Measurements from ENCODE around the gene CUL4B. TPM values are rescaled to one million over a fixed set of nuclear protein-coding genes. Genes with fewer than 3 reads are reported as not detected.
"Not testable (repeated sequence)": the region's sequence is repeated elsewhere in the genome, so short reads cannot be mapped to it uniquely, and the experiment has no call there.

CUL4B gene
- total and polyA plus RNA-seq, 4 donors = 6.0 to 24.9 (median 12.7) TPM

DNA sequence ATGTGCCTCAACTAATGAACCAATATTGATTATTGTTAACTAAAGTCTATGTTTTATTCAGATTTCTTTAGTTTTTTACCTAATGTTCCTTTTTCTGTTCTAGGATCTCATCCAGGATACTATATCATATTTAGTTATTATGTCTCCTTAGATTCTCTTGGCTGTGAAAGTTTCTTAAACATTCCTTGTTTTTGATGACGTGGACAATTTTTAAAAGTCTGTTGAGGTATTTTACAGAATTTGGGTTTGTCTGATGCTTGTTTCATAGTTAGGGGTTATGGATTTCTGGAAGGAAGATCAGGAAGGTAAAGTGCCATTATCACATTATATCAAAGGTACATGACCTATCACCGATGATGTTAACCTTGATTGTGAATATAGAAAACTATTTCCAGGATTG, 24.9 kb upstream of the CUL4B start:
- no peak overlapping the region for H3K27ac ChIP-seq (ENCODE audit: low read depth in 1 of 2, low read length in 2 of 2)
- WGBS = 95% methylated on average over 2 of the region's 2 CpGs

GRCh38 chrX:120575379-120576114, 14.8 kb upstream of the CUL4B start:
- Histone ChIP-seq H3K27ac (ENCODE audit: low read depth in 1 of 2, low read length in 2 of 2) (no peak overlapping the region), H3K4me1 (ENCODE audit: control insufficient read depth in 4 of 4, insufficient read depth in 4 of 4, low read length in 3 of 4) (no peaks in the 10 kb centered on the region), H3K27me3 (ENCODE audit: control insufficient read depth in 4 of 4, insufficient read depth in 4 of 4, low read length in 3 of 4) (no peaks in the 10 kb centered on the region), H3K9ac (ENCODE audit: low read depth in 1 of 2, low read length in 2 of 2) (no peak overlapping the region), H3K36me3 (ENCODE audit: control insufficient read depth in 4 of 4, insufficient read depth in 3 of 4, low read depth in 1 of 4, low read length in 3 of 4) (no peaks in the 10 kb centered on the region), H3K4me3 (ENCODE audit: low read depth in 1 of 3, low read length in 3 of 3) (no peak overlapping the region), H3K9me3 (ENCODE audit: control insufficient read depth in 4 of 4, low read length in 3 of 4) (no peaks in the 10 kb centered on the region)
- no peak for DNase-seq (ENCODE audit: low spot score)
- 86% methylated on average over 18 of the region's 18 CpGs for WGBS
- TF ChIP-seq FOXA1 (IDR thresholded peaks at IDR 0.05) = no peak
- no peak for TF ChIP-seq NR2F2 (IDR thresholded peaks at IDR 0.05)
- no peak for TF ChIP-seq HNF4A (conservative IDR thresholded peaks at IDR 0.05)
- no peak for TF ChIP-seq FOXA2 (IDR thresholded peaks at IDR 0.05)
- TF ChIP-seq, protein P1, sequence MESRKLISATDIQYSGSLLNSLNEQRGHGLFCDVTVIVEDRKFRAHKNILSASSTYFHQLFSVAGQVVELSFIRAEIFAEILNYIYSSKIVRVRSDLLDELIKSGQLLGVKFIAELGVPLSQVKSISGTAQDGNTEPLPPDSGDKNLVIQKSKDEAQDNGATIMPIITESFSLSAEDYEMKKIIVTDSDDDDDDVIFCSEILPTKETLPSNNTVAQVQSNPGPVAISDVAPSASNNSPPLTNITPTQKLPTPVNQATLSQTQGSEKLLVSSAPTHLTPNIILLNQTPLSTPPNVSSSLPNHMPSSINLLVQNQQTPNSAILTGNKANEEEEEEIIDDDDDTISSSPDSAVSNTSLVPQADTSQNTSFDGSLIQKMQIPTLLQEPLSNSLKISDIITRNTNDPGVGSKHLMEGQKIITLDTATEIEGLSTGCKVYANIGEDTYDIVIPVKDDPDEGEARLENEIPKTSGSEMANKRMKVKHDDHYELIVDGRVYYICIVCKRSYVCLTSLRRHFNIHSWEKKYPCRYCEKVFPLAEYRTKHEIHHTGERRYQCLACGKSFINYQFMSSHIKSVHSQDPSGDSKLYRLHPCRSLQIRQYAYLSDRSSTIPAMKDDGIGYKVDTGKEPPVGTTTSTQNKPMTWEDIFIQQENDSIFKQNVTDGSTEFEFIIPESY (IDR thresholded peaks at IDR 0.05) = no peak
- no peak for TF ChIP-seq CTCF (IDR thresholded peaks at IDR 0.05; ENCODE audit: low read depth, low read length, missing input control)
- no peak for TF ChIP-seq RAD21 (IDR thresholded peaks at IDR 0.05)
- TF ChIP-seq HNF4G (IDR thresholded peaks at IDR 0.05) = no peak
- TF ChIP-seq MAX (IDR thresholded peaks at IDR 0.05) = no peak
- no peak for TF ChIP-seq YY1 (IDR thresholded peaks at IDR 0.05)

More for the DNA sequence above, 24.9 kb upstream of the CUL4B start:
- TF ChIP-seq HNF4A (conservative IDR thresholded peaks at IDR 0.05) = no peak
- TF ChIP-seq, protein P2, sequence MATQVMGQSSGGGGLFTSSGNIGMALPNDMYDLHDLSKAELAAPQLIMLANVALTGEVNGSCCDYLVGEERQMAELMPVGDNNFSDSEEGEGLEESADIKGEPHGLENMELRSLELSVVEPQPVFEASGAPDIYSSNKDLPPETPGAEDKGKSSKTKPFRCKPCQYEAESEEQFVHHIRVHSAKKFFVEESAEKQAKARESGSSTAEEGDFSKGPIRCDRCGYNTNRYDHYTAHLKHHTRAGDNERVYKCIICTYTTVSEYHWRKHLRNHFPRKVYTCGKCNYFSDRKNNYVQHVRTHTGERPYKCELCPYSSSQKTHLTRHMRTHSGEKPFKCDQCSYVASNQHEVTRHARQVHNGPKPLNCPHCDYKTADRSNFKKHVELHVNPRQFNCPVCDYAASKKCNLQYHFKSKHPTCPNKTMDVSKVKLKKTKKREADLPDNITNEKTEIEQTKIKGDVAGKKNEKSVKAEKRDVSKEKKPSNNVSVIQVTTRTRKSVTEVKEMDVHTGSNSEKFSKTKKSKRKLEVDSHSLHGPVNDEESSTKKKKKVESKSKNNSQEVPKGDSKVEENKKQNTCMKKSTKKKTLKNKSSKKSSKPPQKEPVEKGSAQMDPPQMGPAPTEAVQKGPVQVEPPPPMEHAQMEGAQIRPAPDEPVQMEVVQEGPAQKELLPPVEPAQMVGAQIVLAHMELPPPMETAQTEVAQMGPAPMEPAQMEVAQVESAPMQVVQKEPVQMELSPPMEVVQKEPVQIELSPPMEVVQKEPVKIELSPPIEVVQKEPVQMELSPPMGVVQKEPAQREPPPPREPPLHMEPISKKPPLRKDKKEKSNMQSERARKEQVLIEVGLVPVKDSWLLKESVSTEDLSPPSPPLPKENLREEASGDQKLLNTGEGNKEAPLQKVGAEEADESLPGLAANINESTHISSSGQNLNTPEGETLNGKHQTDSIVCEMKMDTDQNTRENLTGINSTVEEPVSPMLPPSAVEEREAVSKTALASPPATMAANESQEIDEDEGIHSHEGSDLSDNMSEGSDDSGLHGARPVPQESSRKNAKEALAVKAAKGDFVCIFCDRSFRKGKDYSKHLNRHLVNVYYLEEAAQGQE (IDR thresholded peaks at IDR 0.05) = no peak
- no peak for TF ChIP-seq RAD21 (IDR thresholded peaks at IDR 0.05)
- TF ChIP-seq GABPA (IDR thresholded peaks at IDR 0.05 in 1 of 2, conservative IDR thresholded peaks at IDR 0.05 in 1 of 2) = no peak
- no peak for TF ChIP-seq CTCF (IDR thresholded peaks at IDR 0.05; ENCODE audit: low read depth, low read length, missing input control)
- no peak for TF ChIP-seq SP1 (IDR thresholded peaks at IDR 0.05)
- TF ChIP-seq YY1 (IDR thresholded peaks at IDR 0.05) = no peak
- Histone ChIP-seq H3K9ac (ENCODE audit: low read depth in 1 of 2, low read length in 2 of 2) (no peak overlapping the region), H3K9me3 (ENCODE audit: control insufficient read depth in 4 of 4, low read length in 3 of 4) (no peaks in the 10 kb centered on the region), H3K4me3 (ENCODE audit: low read depth in 1 of 3, low read length in 3 of 3) (no peak overlapping the region), H3K27me3 (ENCODE audit: control insufficient read depth in 4 of 4, insufficient read depth in 4 of 4, low read length in 3 of 4) (no peaks in the 10 kb centered on the region), H3K36me3 (ENCODE audit: control insufficient read depth in 4 of 4, insufficient read depth in 3 of 4, low read depth in 1 of 4, low read length in 3 of 4) (peaks cover 0 to 2% (median 0%) of the 10 kb centered on the region in 4 donors), H3K4me1 (ENCODE audit: control insufficient read depth in 4 of 4, insufficient read depth in 4 of 4, low read length in 3 of 4) (no peaks in the 10 kb centered on the region)
- DNase-seq (ENCODE audit: low spot score) = no peak

- not testable (repeated sequence) for H3K4me1 ChIP-seq (ENCODE audit: control insufficient read depth in 4 of 4, insufficient read depth in 4 of 4, low read length in 3 of 4); H3K9ac ChIP-seq (ENCODE audit: low read depth in 1 of 2, low read length in 2 of 2); H3K4me3 ChIP-seq (ENCODE audit: low read depth in 1 of 3, low read length in 3 of 3); H3K36me3 ChIP-seq (ENCODE audit: control insufficient read depth in 4 of 4, insufficient read depth in 3 of 4, low read depth in 1 of 4, low read length in 3 of 4); H3K9me3 ChIP-seq (ENCODE audit: control insufficient read depth in 4 of 4, low read length in 3 of 4); H3K27me3 ChIP-seq (ENCODE audit: control insufficient read depth in 4 of 4, insufficient read depth in 4 of 4, low read length in 3 of 4); H3K27ac ChIP-seq (ENCODE audit: low read depth in 1 of 2, low read length in 2 of 2); DNase-seq (ENCODE audit: low spot score)
- 93% methylated on average over 13 of the region's 13 CpGs for WGBS
Measured at GRCh38 chrX:120573806-120574205, 13.0 kb upstream of the CUL4B start.

All from liver (tissue), 9 donors.